ENCODE results near the gene UBE2E3.
A peak's percentile ranks its signal among the peaks of the same experiment; 100 is the strongest.

The UBE2E3 gene

DNA sequence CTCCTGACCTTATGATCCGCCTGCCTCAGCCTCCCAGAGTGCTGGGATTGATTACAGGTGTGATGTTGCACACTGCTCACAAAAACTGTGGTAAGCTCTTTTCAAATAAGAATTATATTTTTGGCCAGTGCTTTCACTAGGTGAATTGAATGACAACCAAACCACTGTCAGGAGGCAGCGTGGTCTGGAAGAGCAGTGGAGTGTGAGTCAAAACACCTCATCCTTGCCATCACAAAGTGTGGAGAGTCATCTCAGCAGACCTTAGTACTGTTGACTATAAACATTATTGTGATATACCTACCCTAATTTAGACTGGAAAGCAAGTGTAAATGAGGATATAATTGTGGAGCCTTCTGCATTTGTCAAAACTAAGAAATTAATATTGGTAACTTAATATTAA, 61.3 kb downstream of the UBE2E3 start:
- no peaks in the 10 kb centered on the region for H3K27me3 ChIP-seq (replicated peaks in 2 of 5; ENCODE audit: control insufficient read depth in 4 of 5, insufficient read depth in 5 of 5, low read length in 4 of 5)
- ChIA-PET CTCF (interaction anchor here (1.4 kb wide), 1 partner anchor 18 kb away, joined by 3 read pairs; no protein-coding TSS in a partner anchor), POLR2A (no interaction called here)
- no peak overlapping the region for H3K27ac ChIP-seq (ENCODE audit: insufficient read depth in 1 of 2, low read depth in 1 of 2, low read length in 2 of 2, poor library complexity in 1 of 2, severe bottlenecking in 2 of 2)
- no peak for DNase-seq
- H3K4me3 ChIP-seq (ENCODE audit: control insufficient read depth in 1 of 7, extremely low read depth in 1 of 7, insufficient read depth in 4 of 7, low read depth in 2 of 7, low read length in 6 of 7), result no peak overlapping the region
- no CpG with 5 or more reads among the region's 2 CpGs for WGBS (ENCODE audit: insufficient coverage)
- peaks cover 1 to 12% (median 9%) of the 10 kb centered on the region in 4 experiments for H3K4me1 ChIP-seq (ENCODE audit: control extremely low read depth in 1 of 4, control insufficient read depth in 4 of 4, insufficient read depth in 4 of 4, low read length in 3 of 4)
- H3K9me3 ChIP-seq (ENCODE audit: control extremely low read depth in 1 of 5, control insufficient read depth in 4 of 5, insufficient read depth in 2 of 5, low read depth in 1 of 5, low read length in 4 of 5), result no peaks in the 10 kb centered on the region
- H3K36me3 ChIP-seq (ENCODE audit: control insufficient read depth in 4 of 4, insufficient read depth in 4 of 4, low read length in 3 of 4), result no peaks in the 10 kb centered on the region

DNA sequence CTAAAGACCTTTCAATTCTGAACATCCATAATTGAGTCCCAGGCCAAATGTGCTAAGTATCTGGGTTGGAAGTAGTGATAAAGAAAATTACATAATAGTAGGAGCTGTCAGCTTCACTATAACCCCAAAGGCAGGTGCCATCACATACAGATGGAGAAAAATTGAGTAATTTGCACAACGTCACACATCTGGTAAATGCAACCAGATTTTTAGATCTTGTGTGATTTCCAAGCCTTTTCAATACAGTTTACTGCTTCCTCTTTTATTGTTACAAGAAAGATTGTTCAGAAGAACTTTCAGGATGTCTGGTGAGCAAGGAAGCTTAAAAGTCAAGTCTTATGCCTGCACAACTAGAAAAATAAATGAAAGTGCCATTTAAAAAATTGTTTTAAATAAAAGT, 62.3 kb downstream of the UBE2E3 start:
- Histone ChIP-seq H3K36me3 (ENCODE audit: control insufficient read depth in 4 of 4, insufficient read depth in 4 of 4, low read length in 3 of 4) (no peaks in the 10 kb centered on the region), H3K4me1 (ENCODE audit: control extremely low read depth in 1 of 4, control insufficient read depth in 4 of 4, insufficient read depth in 4 of 4, low read length in 3 of 4) (peaks cover 6 to 19% (median 12%) of the 10 kb centered on the region in 4 experiments), H3K27me3 (replicated peaks in 2 of 5; ENCODE audit: control insufficient read depth in 4 of 5, insufficient read depth in 5 of 5, low read length in 4 of 5) (no peaks in the 10 kb centered on the region), H3K4me3 (ENCODE audit: control insufficient read depth in 1 of 7, extremely low read depth in 1 of 7, insufficient read depth in 4 of 7, low read depth in 2 of 7, low read length in 6 of 7) (no peak overlapping the region), H3K9me3 (ENCODE audit: control extremely low read depth in 1 of 5, control insufficient read depth in 4 of 5, insufficient read depth in 2 of 5, low read depth in 1 of 5, low read length in 4 of 5) (no peaks in the 10 kb centered on the region), H3K27ac (ENCODE audit: insufficient read depth in 1 of 2, low read depth in 1 of 2, low read length in 2 of 2, poor library complexity in 1 of 2, severe bottlenecking in 2 of 2) (no peak overlapping the region)
- no CpG with 5 or more reads among the region's 1 CpG for WGBS (ENCODE audit: insufficient coverage)
- DNase-seq, result peak in 2 of 3 donors; percentile 65 to 74
- ChIA-PET POLR2A (no interaction called here), CTCF (interaction anchor here (0.6 to 1.4 kb wide), 2 partner anchors 16 to 17 kb away, joined by 3 to 4 read pairs; no protein-coding TSS in a partner anchor)

DNA sequence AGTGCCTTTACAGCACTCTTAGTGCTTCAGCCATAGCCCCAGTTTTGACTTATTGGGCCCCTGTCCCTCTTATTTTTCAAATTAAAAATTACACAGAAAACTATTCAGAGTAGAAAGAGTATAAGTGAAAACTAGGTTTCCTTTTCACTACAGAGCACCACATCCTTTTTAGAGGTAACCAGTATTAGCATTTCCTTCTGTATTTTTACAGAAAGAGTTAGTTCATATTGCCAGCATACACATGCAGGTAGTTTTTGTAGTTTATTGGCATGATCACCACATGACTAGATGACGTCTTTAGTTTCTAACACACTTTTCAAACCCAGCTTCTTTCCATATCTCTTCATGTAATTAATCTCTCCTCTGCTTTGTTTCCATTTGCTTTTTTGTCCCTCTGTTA, 66.4 kb downstream of the UBE2E3 start:
- ChIA-PET POLR2A (no interaction called here), CTCF (interaction anchor here (1.0 to 3.9 kb wide), 2 partner anchors 12 to 24 kb away, joined by 4 to 20 read pairs; no protein-coding TSS in a partner anchor)
- peak overlapping the region in 1 of 7 experiments; percentile 10 for H3K4me3 ChIP-seq (ENCODE audit: control insufficient read depth in 1 of 7, extremely low read depth in 1 of 7, insufficient read depth in 4 of 7, low read depth in 2 of 7, low read length in 6 of 7)
- H3K9me3 ChIP-seq (ENCODE audit: control extremely low read depth in 1 of 5, control insufficient read depth in 4 of 5, insufficient read depth in 2 of 5, low read depth in 1 of 5, low read length in 4 of 5), result no peaks in the 10 kb centered on the region
- peaks cover 6 to 19% (median 11%) of the 10 kb centered on the region in 4 experiments for H3K4me1 ChIP-seq (ENCODE audit: control extremely low read depth in 1 of 4, control insufficient read depth in 4 of 4, insufficient read depth in 4 of 4, low read length in 3 of 4)
- no peaks in the 10 kb centered on the region for H3K27me3 ChIP-seq (replicated peaks in 2 of 5; ENCODE audit: control insufficient read depth in 4 of 5, insufficient read depth in 5 of 5, low read length in 4 of 5)
- peak in 2 of 3 donors; percentile 35 to 47 for DNase-seq
- WGBS (ENCODE audit: insufficient coverage), result 0% methylated on average over 1 of the region's 1 CpG
- no peaks in the 10 kb centered on the region for H3K36me3 ChIP-seq (ENCODE audit: control insufficient read depth in 4 of 4, insufficient read depth in 4 of 4, low read length in 3 of 4)
- H3K27ac ChIP-seq (ENCODE audit: insufficient read depth in 1 of 2, low read depth in 1 of 2, low read length in 2 of 2, poor library complexity in 1 of 2, severe bottlenecking in 2 of 2), result peak overlapping the region in 1 of 2 experiments; percentile 25

DNA sequence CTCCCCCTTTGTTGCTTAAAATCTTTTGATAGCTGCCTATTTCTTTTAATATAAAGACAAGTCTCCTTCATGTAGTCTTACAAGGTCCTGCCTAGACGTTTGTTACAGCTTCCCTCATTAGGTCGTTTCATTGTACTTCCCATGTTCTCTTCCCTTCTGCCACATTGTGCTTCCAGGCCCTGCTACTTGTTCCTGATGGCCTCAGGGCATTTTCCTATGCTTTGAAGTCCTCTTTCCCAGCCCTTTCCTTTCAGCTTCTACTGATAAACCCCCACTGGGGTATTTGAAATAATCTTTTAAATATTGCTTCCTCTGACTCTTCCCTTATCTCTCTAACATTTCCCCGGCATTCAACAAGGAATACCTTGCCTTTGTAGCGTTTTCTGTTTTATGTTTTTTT, 67.4 kb downstream of the UBE2E3 start:
- WGBS (ENCODE audit: insufficient coverage), result 83% methylated on average over 2 of the region's 4 CpGs
- no peak overlapping the region for H3K4me3 ChIP-seq (ENCODE audit: control insufficient read depth in 1 of 7, extremely low read depth in 1 of 7, insufficient read depth in 4 of 7, low read depth in 2 of 7, low read length in 6 of 7)
- CTCF ChIA-PET, result interaction anchor here (0.5 to 3.9 kb wide), 5 partner anchors 11 to 420 kb away, joined by 3 to 20 read pairs (median 4); no protein-coding TSS in a partner anchor
- no peaks in the 10 kb centered on the region for H3K36me3 ChIP-seq (ENCODE audit: control insufficient read depth in 4 of 4, insufficient read depth in 4 of 4, low read length in 3 of 4)
- H3K27me3 ChIP-seq (replicated peaks in 2 of 5; ENCODE audit: control insufficient read depth in 4 of 5, insufficient read depth in 5 of 5, low read length in 4 of 5), result no peaks in the 10 kb centered on the region
- H3K27ac ChIP-seq (ENCODE audit: insufficient read depth in 1 of 2, low read depth in 1 of 2, low read length in 2 of 2, poor library complexity in 1 of 2, severe bottlenecking in 2 of 2), result no peak overlapping the region
- H3K4me1 ChIP-seq (ENCODE audit: control extremely low read depth in 1 of 4, control insufficient read depth in 4 of 4, insufficient read depth in 4 of 4, low read length in 3 of 4), result peaks cover under 1 to 19% (median 9%) of the 10 kb centered on the region in 4 experiments
- POLR2A ChIA-PET, result no interaction called here
- no peaks in the 10 kb centered on the region for H3K9me3 ChIP-seq (ENCODE audit: control extremely low read depth in 1 of 5, control insufficient read depth in 4 of 5, insufficient read depth in 2 of 5, low read depth in 1 of 5, low read length in 4 of 5)
- DNase-seq, result no peak

DNA sequence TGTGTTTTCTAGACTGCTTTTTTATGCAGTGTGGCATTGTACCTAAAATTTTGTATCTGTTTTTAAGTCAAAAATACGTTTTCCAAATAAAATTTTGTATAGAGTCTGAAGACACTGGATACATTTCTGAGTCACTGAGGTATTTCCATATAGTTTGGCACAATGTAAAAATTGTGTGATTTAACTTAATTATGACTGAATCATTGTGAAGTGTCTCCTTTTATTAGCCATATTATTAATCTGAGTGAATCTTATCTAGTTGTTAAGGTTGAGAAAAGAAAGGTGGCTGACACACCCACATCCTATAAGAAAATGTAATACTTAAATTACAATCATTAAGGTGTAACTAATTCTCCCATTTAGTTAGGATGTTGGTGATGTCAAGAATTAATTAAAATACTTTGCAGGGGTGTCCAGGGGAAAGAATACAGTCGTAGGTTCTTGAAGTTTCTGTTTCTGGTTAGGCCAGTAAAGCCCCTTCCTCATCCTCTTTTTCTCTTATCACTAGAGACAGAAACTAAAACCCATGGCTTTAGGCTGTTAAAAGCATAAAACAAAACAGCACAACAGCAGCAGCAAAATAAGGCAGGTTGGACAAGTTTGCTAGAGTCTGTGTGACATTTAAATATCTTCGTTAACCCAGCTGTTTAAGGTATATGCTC, 71.6 kb downstream of the UBE2E3 start:
- DNase-seq, result peak in 1 of 3 donors; percentile 35
- H3K4me3 ChIP-seq (ENCODE audit: control insufficient read depth in 1 of 7, extremely low read depth in 1 of 7, insufficient read depth in 4 of 7, low read depth in 2 of 7, low read length in 6 of 7), result no peak overlapping the region
- ChIA-PET POLR2A (no interaction called here), CTCF (no interaction called here)
- 100% methylated on average over 1 of the region's 3 CpGs for WGBS (ENCODE audit: insufficient coverage)
- no peaks in the 10 kb centered on the region for H3K27me3 ChIP-seq (replicated peaks in 2 of 5; ENCODE audit: control insufficient read depth in 4 of 5, insufficient read depth in 5 of 5, low read length in 4 of 5)
- H3K9me3 ChIP-seq (ENCODE audit: control extremely low read depth in 1 of 5, control insufficient read depth in 4 of 5, insufficient read depth in 2 of 5, low read depth in 1 of 5, low read length in 4 of 5), result no peaks in the 10 kb centered on the region
- H3K36me3 ChIP-seq (ENCODE audit: control insufficient read depth in 4 of 4, insufficient read depth in 4 of 4, low read length in 3 of 4), result no peaks in the 10 kb centered on the region
- H3K27ac ChIP-seq (ENCODE audit: insufficient read depth in 1 of 2, low read depth in 1 of 2, low read length in 2 of 2, poor library complexity in 1 of 2, severe bottlenecking in 2 of 2), result no peak overlapping the region
- H3K4me1 ChIP-seq (ENCODE audit: control extremely low read depth in 1 of 4, control insufficient read depth in 4 of 4, insufficient read depth in 4 of 4, low read length in 3 of 4), result peaks cover 0 to 9% (median 4%) of the 10 kb centered on the region in 4 experiments

DNA sequence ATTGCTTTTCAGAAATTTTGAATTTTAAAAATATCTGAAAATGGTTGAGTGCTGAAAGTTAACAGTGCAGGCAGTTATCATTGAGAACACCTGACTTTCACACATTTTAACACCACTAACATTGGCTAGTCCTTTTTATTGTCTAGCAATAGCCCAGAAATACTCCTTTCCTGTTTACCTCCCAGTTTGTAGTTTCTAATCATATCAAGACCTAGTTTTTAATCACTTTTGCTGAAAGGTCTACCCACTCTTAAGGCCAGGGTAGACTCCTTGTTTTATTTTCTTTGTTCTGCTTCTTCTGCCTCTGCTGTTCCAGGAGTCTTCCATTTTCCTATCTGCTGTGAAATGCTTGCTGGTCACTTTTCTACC, 72.1 kb downstream of the UBE2E3 start:
- CTCF ChIA-PET, result no interaction called here
- no peaks in the 10 kb centered on the region for H3K27me3 ChIP-seq (replicated peaks in 2 of 5; ENCODE audit: control insufficient read depth in 4 of 5, insufficient read depth in 5 of 5, low read length in 4 of 5)
- no peak overlapping the region for H3K27ac ChIP-seq (ENCODE audit: insufficient read depth in 1 of 2, low read depth in 1 of 2, low read length in 2 of 2, poor library complexity in 1 of 2, severe bottlenecking in 2 of 2)
- POLR2A ChIA-PET, result no interaction called here
- no peak for DNase-seq
- H3K4me1 ChIP-seq (ENCODE audit: control extremely low read depth in 1 of 4, control insufficient read depth in 4 of 4, insufficient read depth in 4 of 4, low read length in 3 of 4), result peaks cover 0 to 6% (median 2%) of the 10 kb centered on the region in 4 experiments
- H3K9me3 ChIP-seq (ENCODE audit: control extremely low read depth in 1 of 5, control insufficient read depth in 4 of 5, insufficient read depth in 2 of 5, low read depth in 1 of 5, low read length in 4 of 5), result no peaks in the 10 kb centered on the region
- H3K4me3 ChIP-seq (ENCODE audit: control insufficient read depth in 1 of 7, extremely low read depth in 1 of 7, insufficient read depth in 4 of 7, low read depth in 2 of 7, low read length in 6 of 7), result no peak overlapping the region
- no peaks in the 10 kb centered on the region for H3K36me3 ChIP-seq (ENCODE audit: control insufficient read depth in 4 of 4, insufficient read depth in 4 of 4, low read length in 3 of 4)

DNA sequence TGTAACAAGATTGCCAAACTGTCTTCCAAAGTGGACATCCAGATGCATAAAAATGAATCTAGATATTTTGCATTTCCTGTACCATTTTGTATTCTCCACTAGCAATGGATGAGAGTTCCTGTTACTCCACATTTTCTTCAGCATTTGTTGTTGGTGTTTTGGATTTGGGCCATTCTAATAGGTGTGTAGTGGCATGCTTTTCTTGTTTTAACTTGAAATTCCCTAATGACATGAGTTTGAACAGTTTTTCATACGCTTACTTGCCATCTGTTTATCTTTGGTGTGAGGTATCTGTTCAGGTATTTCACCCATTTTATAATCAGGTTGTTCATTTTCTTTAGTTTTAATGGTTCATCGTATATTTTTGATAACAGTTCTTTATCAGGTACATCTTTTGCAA, 73.9 kb downstream of the UBE2E3 start:
- H3K27me3 ChIP-seq (replicated peaks in 2 of 5; ENCODE audit: control insufficient read depth in 4 of 5, insufficient read depth in 5 of 5, low read length in 4 of 5), result no peaks in the 10 kb centered on the region
- H3K4me1 ChIP-seq (ENCODE audit: control extremely low read depth in 1 of 4, control insufficient read depth in 4 of 4, insufficient read depth in 4 of 4, low read length in 3 of 4), result peaks cover 0 to 6% (median 2%) of the 10 kb centered on the region in 4 experiments
- no peak overlapping the region for H3K4me3 ChIP-seq (ENCODE audit: control insufficient read depth in 1 of 7, extremely low read depth in 1 of 7, insufficient read depth in 4 of 7, low read depth in 2 of 7, low read length in 6 of 7)
- CTCF ChIA-PET, result no interaction called here
- POLR2A ChIA-PET, result no interaction called here
- H3K36me3 ChIP-seq (ENCODE audit: control insufficient read depth in 4 of 4, insufficient read depth in 4 of 4, low read length in 3 of 4), result no peaks in the 10 kb centered on the region
- no peak overlapping the region for H3K27ac ChIP-seq (ENCODE audit: insufficient read depth in 1 of 2, low read depth in 1 of 2, low read length in 2 of 2, poor library complexity in 1 of 2, severe bottlenecking in 2 of 2)
- H3K9me3 ChIP-seq (ENCODE audit: control extremely low read depth in 1 of 5, control insufficient read depth in 4 of 5, insufficient read depth in 2 of 5, low read depth in 1 of 5, low read length in 4 of 5), result no peaks in the 10 kb centered on the region
- WGBS (ENCODE audit: insufficient coverage), result no CpG with 5 or more reads among the region's 2 CpGs
- no peak for DNase-seq
